IgD-negative memory B cell (primary cell): ENCODE results near the gene SPRR2B. TPM values are rescaled to one million over a fixed set of nuclear protein-coding genes. Genes with fewer than 3 reads are reported as not detected.
"Not testable (repeated sequence)": the region's sequence is repeated elsewhere in the genome, so short reads cannot be mapped to it uniquely, and the experiment has no call there.

Experiments
- H3K27ac Mint-ChIP-seq, 3 donors: one replicate each; pipeline ENCODE4 v1.8.0; 2020 to 2022; ENCODE audit warnings: mild to moderate bottlenecking in 3 of 3, mixed read lengths in 3 of 3, moderate library complexity in 1 of 3
- H3K27me3 Mint-ChIP-seq: one replicate; pipeline ENCODE4 v1.8.0; 2021; ENCODE audit warnings: mixed read lengths
- H3K36me3 Mint-ChIP-seq: one replicate; pipeline ENCODE4 v1.8.0; 2020; ENCODE audit warnings: mild to moderate bottlenecking, mixed read lengths
- H3K4me1 Mint-ChIP-seq, 3 donors: one replicate each; pipeline ENCODE4 v1.8.0; 2020 to 2022; ENCODE audit warnings: mixed read lengths in 3 of 3, mild to moderate bottlenecking in 1 of 3
- H3K4me3 Mint-ChIP-seq, 4 donors: one replicate each; pipeline ENCODE4 v1.8.0; 2020 to 2022; ENCODE audit warnings: mild to moderate bottlenecking in 4 of 4, mixed read lengths in 4 of 4, moderate library complexity in 3 of 4
- H3K9me3 Mint-ChIP-seq, 3 donors: one replicate each; pipeline ENCODE4 v1.8.0; 2020 to 2021; ENCODE audit warnings: mixed read lengths in 3 of 3, mild to moderate bottlenecking in 1 of 3
- polyA plus RNA-seq: library from polyadenylated mRNA; unstranded; fragments of 300-500 nt; fragmentation: Illumina TruSeq; gene quantifications from one replicate; pipeline ENCODE4 v1.2.3, GENCODE V29; 2021

The SPRR2B gene
- polyA plus RNA-seq, 1 donor from 2014 or later = not detected

DNA sequence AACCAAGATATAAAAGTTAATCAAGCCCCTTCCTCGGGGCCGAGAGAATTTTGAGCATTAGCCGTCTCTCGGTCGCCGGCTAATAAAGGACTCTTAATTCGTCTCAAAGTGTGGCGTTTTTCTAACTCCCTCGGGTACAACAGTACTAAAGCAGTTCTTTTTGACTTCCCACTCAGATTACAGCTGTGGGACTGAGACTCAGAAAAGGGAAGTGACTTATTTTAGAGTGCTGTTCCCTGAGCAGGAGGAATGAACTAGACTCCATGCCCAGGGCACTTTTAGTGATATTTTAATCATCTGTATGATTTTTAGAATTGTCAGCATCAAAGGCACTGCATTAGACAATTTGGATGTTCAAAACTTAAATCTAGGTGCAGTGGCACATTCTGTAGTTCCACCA lies 49.1 kb downstream of the SPRR2B start:
- not testable (repeated sequence) for H3K4me3 Mint-ChIP-seq

DNA sequence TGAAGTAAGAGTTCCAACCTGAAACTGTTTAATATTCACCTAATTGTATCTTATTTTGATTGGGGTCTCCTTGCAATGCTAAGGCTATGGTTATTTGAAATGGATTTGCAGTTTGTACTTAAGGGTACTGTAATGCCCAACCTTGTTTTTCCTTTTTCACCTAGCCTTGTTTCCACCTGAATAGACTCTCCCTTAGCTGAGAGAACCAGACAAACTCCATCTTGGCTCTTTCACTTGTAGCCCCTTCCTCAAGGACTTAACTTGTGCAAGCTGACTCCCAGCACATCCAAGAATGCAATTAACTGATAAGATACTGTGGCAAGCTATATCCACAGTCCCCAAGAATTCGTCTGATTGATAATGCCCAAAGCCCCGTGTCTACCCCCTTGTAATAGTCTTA lies 49.6 kb downstream of the SPRR2B start:
- not testable (repeated sequence) for H3K9me3 Mint-ChIP-seq, H3K36me3 Mint-ChIP-seq, H3K27ac Mint-ChIP-seq, H3K4me1 Mint-ChIP-seq, H3K4me3 Mint-ChIP-seq
- H3K27me3 Mint-ChIP-seq = peaks cover 11% of the 10 kb centered on the region

More for the DNA sequence above, 49.1 kb downstream of the SPRR2B start:
- not testable (repeated sequence) for H3K4me1 Mint-ChIP-seq, H3K9me3 Mint-ChIP-seq, H3K27ac Mint-ChIP-seq, H3K36me3 Mint-ChIP-seq
- H3K27me3 Mint-ChIP-seq = peaks cover 11% of the 10 kb centered on the region

Other genes with a start within 250 kb of the SPRR2B start
- gene LCE1A, start 244.1 kb downstream of the SPRR2B start, polyA plus RNA-seq = not detected
- not detected for gene LCE6A, start 228.8 kb downstream of the SPRR2B start, polyA plus RNA-seq
- gene LCE7A, start 211.6 kb downstream of the SPRR2B start, polyA plus RNA-seq = not detected
- not detected for gene SMCP, start 193.3 kb downstream of the SPRR2B start, polyA plus RNA-seq
- not detected for gene IVL, start 163.1 kb downstream of the SPRR2B start, polyA plus RNA-seq
- not detected for gene SPRR5, start 124.4 kb downstream of the SPRR2B start, polyA plus RNA-seq
- not detected for gene SPRR4, start 101.0 kb downstream of the SPRR2B start, polyA plus RNA-seq
- gene SPRR1A, start 87.5 kb downstream of the SPRR2B start, polyA plus RNA-seq = not detected
- gene SPRR3, start 69.9 kb downstream of the SPRR2B start, polyA plus RNA-seq = not detected
- gene SPRR1B, start 40.4 kb downstream of the SPRR2B start, polyA plus RNA-seq = not detected
- not detected for gene SPRR2D, start 30.5 kb downstream of the SPRR2B start, polyA plus RNA-seq
- gene SPRR2A, start 14.1 kb downstream of the SPRR2B start, polyA plus RNA-seq = not detected
- gene SPRR2E, start 22.9 kb upstream of the SPRR2B start, polyA plus RNA-seq = not detected
- gene SPRR2F, start 41.9 kb upstream of the SPRR2B start, polyA plus RNA-seq = not detected
- gene SPRR2G, start 79.3 kb upstream of the SPRR2B start, polyA plus RNA-seq = not detected
- not detected for gene LELP1, start 131.8 kb upstream of the SPRR2B start, polyA plus RNA-seq
- gene PRR9, start 146.0 kb upstream of the SPRR2B start, polyA plus RNA-seq = not detected
- gene LORICRIN, start 188.1 kb upstream of the SPRR2B start, polyA plus RNA-seq = not detected
- not detected for gene PGLYRP3, start 241.3 kb upstream of the SPRR2B start, polyA plus RNA-seq